ENCODE measurements around the gene TFG.
A peak's percentile ranks its signal among the peaks of the same experiment; 100 is the strongest.

The TFG gene

DNA sequence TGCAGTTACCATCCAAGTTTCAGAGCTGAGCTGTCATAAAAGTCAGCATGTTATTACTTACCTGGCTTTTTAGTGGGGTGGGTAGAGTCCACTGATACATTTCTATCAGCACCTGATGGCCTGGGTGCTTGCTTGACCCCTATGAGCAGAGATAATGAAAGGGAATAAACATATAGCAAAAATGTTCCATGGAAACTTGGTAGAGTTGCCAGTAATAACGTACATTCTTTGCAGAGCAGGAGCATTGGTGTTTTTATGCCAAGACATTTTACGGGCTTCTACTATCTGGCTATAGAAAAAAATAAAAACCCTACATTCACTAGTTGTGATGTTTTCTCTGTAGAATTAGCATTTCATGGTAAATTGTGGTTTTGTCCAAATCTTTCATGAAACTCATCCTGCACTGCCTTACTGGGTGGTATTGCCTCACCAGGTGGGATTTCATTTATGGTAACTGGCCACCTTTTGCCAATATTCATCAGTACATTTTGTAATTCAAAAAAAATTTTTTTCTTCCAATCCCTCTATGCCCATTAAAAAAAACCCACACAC is 70.9 kb downstream of the TFG start:
- no peak for DNase-seq (ENCODE audit: low read depth)

DNA sequence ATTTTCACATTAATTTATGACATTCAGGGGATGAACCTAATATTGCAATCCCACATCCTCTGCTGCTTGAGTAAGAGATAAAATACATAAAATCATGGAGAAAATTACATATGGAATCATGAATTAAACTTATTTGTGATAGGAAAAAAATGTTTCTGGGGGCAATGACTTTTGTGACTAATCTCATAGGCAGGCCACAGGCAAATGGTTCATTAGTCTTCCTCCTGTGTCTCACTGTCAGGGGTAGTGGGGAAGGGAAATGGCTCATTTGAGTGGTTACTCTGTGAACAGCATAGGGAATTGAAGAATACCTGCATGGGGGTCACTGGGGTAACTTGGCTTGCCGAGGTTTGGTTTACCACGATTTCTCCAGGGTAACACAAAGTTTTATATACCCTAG is 72.0 kb downstream of the TFG start:
- H3K4me3 ChIP-seq (ENCODE audit: control insufficient read depth, low read depth, low read length), result no peak overlapping the region
- TF ChIP-seq, protein P1, sequence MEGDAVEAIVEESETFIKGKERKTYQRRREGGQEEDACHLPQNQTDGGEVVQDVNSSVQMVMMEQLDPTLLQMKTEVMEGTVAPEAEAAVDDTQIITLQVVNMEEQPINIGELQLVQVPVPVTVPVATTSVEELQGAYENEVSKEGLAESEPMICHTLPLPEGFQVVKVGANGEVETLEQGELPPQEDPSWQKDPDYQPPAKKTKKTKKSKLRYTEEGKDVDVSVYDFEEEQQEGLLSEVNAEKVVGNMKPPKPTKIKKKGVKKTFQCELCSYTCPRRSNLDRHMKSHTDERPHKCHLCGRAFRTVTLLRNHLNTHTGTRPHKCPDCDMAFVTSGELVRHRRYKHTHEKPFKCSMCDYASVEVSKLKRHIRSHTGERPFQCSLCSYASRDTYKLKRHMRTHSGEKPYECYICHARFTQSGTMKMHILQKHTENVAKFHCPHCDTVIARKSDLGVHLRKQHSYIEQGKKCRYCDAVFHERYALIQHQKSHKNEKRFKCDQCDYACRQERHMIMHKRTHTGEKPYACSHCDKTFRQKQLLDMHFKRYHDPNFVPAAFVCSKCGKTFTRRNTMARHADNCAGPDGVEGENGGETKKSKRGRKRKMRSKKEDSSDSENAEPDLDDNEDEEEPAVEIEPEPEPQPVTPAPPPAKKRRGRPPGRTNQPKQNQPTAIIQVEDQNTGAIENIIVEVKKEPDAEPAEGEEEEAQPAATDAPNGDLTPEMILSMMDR (conservative IDR thresholded peaks at IDR 0.05; ENCODE audit: control insufficient read depth, insufficient read depth, low read depth, low read length), result no peak
- DNase-seq (ENCODE audit: low read depth), result peak; percentile 69

More for the DNA sequence above, 70.9 kb downstream of the TFG start:
- TF ChIP-seq, protein P1 (conservative IDR thresholded peaks at IDR 0.05; ENCODE audit: control insufficient read depth, insufficient read depth, low read depth, low read length), result no peak
- no peak overlapping the region for H3K4me3 ChIP-seq (ENCODE audit: control insufficient read depth, low read depth, low read length)

DNA sequence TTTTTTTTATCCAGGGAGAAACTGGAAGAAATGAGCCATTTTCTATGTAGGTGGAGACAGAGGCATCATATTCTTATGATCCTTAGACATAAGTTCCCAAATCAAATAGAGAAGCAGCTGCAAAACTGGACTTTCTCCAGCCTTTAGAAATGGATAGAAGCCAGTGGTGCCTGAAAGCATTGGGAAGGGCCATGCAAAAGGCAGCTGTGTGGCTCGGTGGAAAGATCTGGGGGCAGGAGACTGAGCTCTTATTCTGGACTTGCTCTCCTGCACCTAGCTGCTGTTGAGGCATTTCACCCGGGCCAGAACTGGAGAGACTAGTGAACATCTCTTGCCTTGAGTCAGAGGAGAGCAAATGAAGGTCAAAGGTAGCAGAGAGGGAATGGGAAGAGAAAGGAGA is 73.1 kb downstream of the TFG start:
- TF ChIP-seq, protein P1 (conservative IDR thresholded peaks at IDR 0.05; ENCODE audit: control insufficient read depth, insufficient read depth, low read depth, low read length), result no peak
- no peak overlapping the region for H3K4me3 ChIP-seq (ENCODE audit: control insufficient read depth, low read depth, low read length)
- peak; percentile 27 for DNase-seq (ENCODE audit: low read depth)

DNA sequence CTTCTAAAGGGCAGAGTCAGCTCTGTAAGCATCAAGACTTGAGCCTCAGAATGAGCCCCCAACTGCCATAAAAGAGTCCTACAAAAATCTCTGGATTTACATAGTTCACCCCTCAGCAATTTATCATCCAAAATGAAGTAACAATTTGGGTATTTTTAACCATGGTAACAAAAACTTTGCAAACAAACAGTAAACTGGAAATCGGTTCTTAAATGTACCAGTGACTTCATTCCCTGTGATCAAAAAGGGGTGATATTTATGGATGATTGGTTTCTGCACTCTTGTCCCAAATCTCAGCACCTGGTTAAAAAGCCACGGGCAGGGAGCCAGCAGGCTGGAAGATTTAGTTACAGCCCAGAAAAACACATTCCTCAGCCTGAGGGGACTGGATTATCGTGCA is 73.6 kb downstream of the TFG start:
- no peak overlapping the region for H3K4me3 ChIP-seq (ENCODE audit: control insufficient read depth, low read depth, low read length)
- TF ChIP-seq, protein P1 (conservative IDR thresholded peaks at IDR 0.05; ENCODE audit: control insufficient read depth, insufficient read depth, low read depth, low read length), result no peak
- peak; percentile 25 for DNase-seq (ENCODE audit: low read depth)

DNA sequence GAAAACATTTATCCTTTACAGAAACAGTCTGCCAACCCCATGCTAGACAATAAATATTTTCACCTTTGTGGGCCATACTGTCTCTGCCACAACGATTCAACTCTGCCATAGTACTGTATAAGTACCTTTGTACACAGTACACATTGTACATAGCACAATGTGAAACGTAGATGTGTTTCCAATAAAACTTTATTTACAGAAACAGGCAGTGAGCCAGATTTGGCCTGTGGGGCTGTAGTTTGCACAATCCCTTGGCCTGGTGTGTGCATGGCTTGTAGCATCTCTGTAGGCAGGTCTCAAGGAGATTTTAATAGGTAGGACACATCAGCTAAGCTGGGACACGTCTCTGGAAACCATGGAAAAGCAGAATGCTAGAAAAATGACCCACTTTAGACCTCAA is 74.3 kb downstream of the TFG start:
- TF ChIP-seq, protein P1 (conservative IDR thresholded peaks at IDR 0.05; ENCODE audit: control insufficient read depth, insufficient read depth, low read depth, low read length), result no peak
- no peak for DNase-seq (ENCODE audit: low read depth)
- no peak overlapping the region for H3K4me3 ChIP-seq (ENCODE audit: control insufficient read depth, low read depth, low read length)

DNA sequence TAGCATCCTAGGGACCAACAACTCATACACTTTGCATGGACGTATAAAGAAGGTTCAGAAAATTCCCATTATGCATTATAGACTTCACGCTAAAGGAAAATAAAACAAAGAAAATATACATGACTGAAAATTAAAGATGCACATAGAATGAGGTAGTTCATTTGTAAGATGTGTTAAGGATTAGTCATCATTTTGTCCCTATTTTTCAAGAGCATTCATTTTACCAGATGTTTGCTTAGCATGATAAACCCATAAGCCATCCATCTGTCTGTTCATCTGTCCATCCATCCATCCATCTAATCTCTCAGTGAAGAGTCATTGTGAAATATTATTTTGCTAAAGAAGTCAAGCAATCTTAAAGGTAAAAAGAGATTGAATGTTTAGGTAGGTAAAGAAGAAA is 80.3 kb downstream of the TFG start:
- TF ChIP-seq, protein P1 (conservative IDR thresholded peaks at IDR 0.05; ENCODE audit: control insufficient read depth, insufficient read depth, low read depth, low read length), result no peak
- no peak overlapping the region for H3K4me3 ChIP-seq (ENCODE audit: control insufficient read depth, low read depth, low read length)
- peak; percentile 36 for DNase-seq (ENCODE audit: low read depth)

DNA sequence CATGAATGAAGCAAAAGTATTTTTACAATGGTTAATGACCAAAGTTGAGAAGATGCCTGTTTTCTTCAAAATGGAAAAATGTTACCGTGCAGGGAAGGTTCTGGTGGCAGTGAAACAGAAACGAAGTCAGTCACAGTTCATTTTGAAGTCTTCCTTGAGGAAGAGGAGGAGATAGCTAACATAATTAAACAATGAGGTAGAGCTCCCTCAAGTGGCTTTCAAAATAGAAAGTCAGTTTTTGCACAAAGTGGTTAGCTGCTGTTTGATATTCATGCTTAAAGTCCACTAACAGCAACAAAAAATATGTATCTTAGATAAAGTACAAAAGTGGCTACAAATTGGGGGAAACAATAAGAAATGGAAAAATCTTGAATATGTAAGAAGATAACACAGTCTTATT is 87.3 kb downstream of the TFG start:
- peak; percentile 54 for DNase-seq (ENCODE audit: low read depth)
- no peak overlapping the region for H3K4me3 ChIP-seq (ENCODE audit: control insufficient read depth, low read depth, low read length)
- TF ChIP-seq, protein P1 (conservative IDR thresholded peaks at IDR 0.05; ENCODE audit: control insufficient read depth, insufficient read depth, low read depth, low read length), result peak; percentile 41
